Measurements from ENCODE around the gene CACNA1A.
A peak's percentile ranks its signal among the peaks of the same experiment; 100 is the strongest.
"Not testable (repeated sequence)": the region's sequence is repeated elsewhere in the genome, so short reads cannot be mapped to it uniquely, and the experiment has no call there.

The CACNA1A gene

DNA sequence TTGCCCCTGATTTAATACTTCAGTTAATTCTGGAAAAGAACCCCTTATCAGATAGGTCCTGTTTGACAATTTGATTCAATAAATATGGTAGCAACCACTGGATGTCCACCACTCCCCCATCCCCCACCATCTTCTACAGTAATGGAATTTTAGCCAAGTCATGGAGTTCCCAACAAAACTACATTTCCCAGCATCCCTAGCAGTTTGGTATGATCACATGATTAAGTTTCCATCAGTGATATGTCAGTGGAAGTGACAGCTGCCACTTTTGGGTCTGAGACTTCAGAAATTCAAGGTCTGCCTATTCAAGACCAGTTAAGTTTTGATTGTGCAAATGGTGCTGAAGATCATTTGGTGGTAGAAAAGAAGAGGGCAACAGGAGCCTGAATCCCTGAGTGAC is 85.5 kb downstream of the CACNA1A start:
- DNase-seq = peak; percentile 28

DNA sequence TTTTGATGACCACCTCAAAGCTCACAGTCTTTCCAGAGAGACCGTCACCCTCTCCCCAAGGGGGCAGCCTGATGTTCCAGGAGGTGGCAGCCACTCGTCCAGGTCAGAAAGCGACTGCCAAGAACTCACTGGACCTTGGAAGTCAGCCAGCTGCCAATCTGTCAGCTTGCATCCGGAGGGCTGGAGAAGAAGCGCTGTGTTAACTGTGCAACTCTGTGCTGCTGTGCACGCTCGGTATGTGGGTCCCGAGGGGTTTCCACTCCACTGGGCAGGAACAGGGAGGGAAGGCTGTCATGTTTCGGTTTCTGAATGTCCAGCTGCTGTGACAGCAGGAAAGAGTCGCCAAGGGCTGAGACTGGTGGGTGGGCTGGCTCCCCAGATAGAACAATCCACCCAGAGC is 89.2 kb downstream of the CACNA1A start:
- peak; percentile 72 for DNase-seq

DNA sequence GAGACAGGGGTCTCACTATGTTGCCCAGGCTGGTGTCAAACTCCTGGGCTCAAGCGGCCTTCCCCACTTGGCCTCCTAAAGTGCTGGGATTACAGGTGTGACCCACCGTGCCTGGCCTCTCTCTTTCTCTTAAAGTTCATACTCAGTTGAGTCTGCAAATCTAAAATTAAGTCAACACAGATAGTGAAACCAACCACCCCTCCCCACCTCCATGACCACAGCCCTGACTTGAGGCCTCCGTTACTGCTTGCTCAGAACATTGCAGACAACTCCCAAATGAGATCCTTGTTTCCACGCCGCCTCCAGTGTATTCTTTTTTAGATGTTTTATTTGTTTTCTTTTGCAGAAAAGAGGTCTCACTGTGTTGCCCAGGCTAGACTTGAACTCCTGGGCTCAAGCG is 94.4 kb downstream of the CACNA1A start:
- DNase-seq = no peak

DNA sequence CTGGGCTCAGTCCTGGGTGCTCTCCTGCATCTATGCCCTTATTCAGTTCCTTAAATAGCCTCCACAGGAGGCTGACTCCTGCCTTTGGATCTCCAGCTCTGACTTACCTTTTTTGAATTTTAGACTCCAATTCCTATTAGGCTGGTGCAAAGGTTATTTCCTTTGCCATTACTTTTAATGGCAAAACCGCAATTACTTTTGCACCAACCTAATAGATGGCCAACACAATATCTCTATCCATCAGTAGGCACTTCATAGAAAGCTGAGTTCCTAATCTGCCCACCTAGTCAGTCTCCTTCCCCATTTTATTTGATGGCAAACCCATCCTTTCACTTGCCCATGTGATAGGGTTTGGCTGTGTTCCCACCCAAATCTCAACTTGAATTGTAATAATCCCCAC is 95.3 kb downstream of the CACNA1A start:
- DNase-seq = no peak

DNA sequence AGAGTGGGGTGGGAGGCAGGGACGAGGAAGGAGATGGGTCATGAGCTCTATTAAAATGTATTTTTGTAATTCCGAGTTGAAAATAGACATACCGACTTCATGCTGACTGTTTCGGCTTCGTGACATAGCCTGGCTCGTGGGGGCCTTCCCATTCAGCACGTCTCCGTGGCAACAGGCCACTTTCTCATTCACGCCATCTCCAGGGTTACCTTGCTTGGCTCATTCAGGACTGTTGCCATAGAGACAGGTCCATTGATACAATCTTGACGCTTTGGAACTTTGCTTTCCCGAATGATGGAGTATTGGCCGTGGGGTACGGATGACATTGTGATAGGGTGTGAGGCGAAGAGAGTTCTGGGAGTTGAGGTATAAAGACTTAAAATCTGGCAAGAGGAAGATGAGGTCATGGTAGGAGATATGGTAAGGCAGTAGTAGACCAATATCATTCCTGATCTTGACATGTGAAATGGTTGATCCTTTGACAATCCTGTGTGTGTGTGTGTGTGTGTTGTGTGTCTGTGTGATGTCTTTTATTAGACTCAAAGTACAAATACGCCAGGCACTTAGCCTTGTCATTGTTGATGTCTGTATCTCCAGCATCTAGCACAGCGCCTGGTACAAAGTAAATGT is 97.3 kb downstream of the CACNA1A start:
- DNase-seq = no peak

DNA sequence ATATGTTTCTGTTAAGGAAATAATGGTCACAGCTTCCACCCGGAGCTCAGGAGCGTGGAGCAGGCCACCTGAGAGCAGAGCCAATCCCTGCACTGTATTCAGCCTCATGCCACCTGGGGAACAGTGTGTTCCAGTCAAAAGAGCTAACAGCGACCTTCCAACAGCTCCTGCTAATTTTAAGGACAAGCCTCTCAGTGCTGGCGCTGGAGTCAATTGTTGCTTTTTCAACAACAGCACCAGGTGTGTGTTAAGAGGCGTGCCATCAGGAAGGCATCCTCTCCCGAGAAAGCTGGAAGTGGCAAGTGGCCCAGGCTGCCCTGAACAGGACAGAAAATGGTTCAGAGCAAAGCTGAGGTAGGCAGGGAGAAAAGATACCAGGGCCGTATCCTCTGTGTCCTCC is 102.0 kb downstream of the CACNA1A start:
- DNase-seq = peak; percentile 43

DNA sequence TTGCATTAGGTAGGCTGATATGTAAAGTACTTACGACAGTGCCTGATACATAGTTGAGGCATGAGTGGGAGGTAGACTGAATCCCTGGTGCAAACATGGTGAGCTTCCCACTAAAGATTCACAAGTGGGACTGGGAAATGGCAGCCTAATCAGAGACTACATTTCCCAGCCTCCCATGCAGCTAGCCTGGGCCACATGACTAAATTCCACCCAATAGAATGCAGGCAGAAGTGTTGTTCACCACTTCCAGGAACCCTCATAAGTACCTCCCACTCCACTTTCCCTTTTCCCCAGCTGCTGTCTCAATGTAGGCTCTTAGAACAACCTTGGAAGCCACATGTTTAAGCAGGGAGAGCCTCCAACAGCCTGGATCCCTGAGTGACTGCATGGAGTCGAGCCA is 104.9 kb downstream of the CACNA1A start:
- peak; percentile 57 for DNase-seq

DNA sequence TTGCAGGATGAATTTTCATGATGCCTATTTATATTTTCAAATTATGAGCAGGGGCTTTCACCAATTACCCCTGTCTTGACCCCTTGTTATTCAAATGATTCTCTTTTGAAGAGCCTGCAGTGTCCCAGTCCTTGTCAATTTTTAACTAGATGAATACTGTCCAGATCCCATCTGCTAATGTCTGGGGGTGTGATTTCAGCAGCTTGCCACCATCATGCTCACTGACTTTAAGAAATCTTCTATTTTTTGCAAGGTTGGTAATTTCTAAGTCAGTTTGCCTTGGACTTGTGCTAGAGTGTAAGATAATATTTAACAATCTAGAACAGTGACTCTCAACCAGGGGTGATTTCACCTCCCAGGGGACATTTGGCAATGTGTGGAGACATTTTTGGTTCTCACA is 106.0 kb downstream of the CACNA1A start:
- DNase-seq = no peak

DNA sequence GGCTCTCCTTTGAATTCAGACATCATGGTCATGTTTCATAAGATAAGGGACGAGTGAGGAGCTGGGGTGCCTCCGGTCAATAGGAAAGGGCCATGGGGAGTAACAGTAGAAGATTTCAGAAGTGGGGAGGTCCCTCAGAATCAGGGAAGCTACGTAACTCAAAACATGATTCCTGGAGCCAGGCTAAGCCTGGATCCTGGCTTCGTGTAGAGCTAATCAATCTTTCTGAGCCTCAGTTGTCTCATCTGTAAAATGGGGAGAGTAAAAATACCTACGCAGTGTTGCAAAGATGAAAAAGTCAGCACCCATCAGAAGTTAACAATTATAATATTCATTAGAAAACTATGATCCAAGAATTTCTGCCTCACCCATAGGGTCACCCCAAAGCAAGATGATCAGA is 106.5 kb downstream of the CACNA1A start:
- DNase-seq = no peak

DNA sequence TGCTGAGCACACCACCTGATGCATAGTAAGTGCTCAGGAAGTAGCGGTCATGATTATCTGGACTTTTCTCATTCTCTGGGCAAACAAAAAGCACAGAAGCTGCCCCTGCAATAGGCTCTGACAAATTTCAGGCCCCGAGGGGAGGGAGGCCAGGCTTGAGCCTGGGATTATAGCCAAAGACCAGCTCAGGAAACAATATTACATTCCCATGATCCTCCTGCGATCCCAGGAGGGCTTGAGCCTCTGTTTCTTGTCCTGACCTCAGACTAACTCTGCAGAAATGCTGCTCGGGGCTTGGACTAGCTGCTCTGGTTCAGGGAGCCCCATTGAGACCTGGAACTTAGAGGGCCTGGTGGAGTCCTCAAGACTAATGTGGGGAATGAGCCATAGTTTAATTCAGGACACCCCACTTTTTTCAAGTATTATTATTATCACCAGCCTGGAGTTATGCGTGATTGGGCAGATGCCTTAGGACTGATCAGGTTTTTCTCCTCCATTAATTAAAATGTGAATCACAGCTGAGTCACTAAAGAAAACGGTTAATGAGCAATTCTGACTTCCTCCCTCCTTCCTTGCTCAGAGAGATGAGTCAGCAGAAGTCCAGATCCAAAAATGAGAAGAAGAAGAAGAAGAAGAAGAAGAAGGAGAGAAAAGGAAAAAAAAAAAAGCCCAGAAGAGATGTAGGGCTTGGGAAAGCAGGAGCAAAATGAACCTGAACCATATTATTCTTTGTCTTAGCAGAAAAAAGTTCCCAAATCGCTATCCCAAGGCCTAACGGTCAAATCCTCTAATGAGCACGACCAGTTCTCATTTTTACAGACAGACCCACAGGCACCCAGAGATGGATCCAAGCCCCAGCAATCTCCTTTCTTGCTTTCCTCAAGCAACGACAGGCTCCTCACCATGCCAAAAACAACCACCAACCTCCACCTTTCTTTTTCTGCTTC is 107.2 kb downstream of the CACNA1A start:
- DNase-seq = no peak

DNA sequence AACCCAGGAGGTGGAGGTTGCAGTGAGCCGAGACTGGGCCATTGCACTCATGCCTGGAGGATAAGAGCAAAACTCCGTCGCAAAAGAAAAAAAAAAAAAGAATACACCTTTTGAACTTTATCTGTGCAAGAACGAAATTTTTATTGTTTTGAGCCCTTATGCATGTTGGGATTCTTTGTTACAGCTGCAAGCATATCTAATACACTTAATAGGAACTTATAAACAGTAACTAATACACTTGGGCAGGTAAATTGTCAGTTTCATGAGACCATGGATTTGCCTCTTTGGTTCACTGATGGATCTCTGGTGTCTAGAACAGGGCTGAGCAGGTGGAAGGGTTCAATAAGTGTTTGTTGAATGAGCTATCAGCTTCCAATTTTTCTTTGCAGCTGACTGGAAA is 108.1 kb downstream of the CACNA1A start:
- DNase-seq = no peak

DNA sequence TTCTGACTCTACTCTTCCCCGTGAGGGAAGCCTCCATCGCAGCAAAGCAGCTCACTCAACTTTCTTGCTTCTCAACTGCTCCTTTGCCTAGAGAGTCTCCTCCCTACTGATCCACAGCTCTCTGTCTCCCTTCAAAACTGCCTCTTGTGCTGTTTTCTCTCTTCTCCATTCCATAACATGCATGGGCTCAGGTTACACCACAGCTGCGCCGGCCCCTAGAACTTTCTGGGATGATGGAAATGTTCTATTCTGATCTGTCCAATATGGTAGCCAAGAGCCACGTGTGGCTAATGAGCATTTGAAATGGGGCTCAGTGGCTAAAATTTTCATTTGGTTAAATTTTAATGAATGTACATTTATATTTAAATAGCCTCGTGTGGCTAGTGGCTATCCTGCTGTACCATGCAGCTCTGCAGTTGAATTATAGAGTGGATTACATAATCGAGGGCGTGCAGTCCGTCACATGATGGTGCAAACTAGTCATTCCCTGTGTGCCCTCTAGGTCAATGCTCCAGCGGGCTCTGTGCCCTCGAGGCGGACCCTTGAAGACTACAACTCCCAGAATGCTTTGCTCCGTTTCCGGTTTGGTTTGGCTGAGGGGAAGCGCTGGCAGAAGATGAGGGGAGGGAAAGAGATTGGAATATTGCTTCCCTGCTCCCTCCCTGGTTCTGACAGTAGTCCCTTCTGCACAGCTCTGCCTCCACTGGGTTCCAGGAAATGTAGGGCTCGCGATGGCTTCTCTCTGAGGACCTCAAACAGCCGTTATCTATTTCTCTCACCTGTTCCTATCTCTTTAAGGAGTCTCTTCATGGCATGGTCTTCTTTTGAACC is 109.8 kb downstream of the CACNA1A start:
- DNase-seq = no peak

DNA sequence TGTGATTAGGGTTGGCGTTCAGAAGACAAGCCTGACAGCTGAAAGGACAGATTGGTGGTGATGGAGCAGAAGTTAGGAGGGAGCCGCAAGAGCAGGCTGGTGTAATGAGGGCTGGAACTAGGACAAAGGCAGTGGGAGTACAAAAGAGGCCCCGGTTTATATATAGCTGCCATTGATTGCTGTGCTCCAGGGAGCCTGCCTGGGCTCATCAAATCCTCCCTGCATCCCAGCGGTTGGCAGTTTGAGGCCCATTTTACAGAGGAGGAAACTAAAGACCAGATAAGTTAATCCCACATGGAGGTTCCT is 123.7 kb downstream of the CACNA1A start:
- DNase-seq = no peak

DNA sequence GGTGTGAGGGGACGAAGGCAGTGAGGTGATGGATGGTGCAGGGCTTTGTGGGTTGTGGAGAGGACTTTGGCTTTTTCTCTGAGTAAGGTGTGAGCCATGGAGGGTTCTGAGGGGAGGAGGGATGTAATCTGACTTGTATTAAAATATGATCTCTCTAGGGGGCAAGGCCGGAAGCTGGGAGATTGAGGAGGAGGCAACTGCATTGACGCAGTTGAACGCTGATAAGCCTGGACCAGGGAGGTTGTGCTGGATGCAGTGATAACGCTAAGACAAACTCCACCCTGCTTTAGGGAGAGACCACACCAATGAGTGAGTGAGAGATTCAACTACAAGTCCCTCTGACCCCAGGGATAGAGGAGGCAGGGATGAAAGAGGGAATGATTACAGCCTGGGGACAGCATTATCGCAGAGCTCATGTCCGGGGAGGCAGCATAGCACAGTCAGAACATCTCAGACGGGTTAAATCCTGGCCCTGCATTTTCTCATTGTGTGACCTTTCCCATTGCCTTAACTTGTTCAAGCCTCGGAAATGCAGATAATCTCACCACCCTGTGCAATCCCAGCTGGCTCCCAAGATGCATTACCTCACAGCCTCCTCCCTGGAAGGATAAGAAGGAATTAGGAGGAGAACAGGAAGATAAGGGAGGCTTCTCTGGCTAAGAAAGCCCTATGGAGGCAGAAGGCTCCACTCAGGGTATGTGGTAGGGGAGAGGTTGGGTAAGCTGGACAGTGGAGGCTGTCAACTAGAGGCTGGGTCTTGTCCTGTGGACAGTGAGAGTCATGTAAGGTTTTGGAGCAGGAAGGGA is 124.2 kb downstream of the CACNA1A start:
- no peak for DNase-seq

DNA sequence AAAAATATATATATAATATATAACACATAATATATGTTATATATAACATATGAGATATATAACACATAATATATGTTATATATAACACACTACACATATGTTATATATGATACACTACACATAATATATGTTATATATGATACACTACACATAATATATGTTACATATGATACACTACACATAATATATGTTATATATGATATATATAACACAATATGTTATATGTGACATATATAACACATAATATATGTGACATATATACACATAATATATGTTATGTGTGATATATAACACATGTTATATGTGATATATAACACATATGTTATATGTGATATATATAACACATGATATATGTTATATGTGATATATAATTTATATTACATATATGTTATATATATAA is 129.7 kb downstream of the CACNA1A start:
- no peak for DNase-seq

DNA sequence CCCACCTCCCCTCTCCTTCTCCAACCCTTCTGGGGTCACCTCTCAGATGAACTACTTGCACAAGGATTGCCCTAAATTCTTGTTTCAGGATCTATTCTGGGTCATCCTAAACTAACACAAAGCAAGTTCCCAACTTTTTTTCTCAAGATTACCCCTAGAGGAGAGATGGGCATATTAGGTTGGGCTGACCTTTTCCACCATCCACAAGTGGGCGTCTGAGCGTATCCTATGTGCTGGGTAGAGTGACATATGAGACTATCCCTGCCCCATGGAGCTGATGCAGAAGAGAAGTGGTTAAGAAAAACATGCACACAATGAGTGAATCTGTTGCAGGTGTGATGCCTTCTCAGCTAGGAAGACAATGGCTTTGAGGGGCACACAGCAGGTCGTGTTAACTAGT is 132.7 kb downstream of the CACNA1A start:
- no peak for DNase-seq

DNA sequence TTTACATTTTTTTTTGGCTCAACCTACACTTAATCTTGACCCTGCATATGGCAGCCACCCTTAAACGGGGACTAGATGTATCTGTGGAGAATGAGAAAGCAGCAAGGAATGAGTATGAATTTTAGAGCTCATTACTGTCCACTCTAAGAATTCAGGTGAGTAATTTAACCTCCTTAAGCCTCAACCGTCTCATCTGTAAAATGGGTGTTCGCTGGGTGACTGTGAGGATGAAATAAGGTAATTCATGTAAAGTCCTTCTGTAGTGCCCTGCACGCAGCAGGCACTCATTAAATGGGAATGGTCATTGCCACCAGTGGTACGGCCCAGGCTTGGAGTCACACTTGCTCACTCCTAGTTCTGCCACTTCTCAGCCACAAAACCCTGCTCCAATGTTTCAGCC is 135.3 kb downstream of the CACNA1A start:
- DNase-seq = no peak

DNA sequence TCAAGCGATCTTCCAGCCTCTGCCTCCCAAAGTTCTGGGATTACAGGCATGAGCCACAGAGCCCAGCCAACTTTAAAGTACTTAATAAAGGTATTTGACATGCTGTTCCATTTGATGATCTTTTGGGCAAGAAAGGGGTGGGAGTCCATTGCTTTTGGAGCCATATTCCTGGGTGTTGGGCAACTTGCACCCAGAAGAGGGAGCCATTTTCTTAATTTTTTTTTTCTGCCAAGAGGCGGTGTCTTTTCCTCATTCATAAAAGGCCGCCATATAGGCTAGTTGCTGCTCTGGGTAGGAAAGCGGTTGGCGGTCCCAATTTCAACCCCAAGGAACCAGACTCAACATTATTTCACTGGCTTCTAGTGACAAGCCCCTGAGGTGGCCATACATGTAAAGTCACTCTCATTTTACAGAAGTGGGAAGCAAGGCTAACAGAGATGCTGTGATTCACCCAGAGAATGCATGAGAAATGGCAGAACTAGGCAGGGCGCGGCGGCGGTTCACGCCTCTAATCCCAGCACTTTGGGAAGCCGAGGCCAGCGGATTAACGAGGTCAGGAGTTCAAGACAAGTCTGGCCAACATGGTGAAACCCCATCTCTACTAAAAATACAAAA is 139.6 kb downstream of the CACNA1A start:
- DNase-seq = peak; percentile 10

DNA sequence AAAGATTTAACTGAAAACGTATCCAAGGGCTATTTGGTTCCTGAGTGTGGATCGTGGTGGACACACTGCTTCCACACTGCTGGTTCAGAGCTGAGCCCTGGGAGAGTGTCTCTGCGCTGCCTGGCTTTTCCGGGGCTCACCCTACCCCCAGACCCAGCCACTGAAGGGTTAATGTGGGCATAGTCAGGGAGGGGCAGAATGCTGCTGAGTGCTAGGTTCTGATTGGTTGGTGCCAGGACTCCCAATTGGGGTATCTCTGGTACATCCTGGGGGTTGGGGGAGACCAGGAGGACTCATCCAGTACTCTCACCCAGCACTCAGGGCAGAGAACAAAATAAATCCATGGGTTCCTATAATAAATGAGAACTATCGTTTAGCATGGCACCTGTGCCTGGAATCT is 142.3 kb downstream of the CACNA1A start:
- no peak for DNase-seq

DNA sequence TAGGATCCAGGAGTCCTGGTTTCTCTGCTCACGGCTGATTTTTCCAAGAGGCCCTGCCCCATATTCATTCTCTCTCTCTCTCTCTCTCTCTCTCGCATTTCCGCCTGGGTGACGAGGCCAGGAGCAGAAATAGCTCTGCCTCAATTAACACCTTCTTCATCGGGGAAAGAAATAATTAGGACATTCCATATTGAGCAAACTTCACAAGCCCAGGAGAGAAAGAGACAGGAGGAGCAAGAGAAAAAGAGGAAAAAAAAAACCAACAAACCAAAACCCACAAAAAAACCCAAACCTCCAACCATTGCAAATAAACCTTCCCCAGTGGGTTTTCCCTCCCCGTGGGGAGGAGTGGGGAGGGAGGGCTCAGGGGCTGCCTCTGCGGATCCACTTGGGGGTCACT is 143.0 kb downstream of the CACNA1A start:
- DNase-seq = no peak

DNA sequence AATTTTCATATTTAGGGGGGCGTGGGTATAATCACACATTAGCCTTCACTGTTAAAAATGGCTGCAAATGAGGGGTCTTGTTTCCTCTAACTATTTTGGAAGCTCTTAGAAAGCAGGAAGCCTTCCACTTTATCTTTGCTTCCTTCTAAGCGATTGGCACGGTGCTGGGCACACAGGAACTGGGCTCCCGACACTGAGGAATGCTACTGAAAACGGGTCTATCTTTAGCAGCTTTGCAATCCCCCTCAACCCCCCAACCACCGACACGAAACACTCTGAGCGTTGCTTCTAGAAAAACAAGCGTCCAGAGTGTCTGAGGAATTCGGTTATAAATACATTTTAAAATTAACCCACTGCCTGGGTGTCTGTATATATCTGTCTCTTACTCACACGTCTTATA is 143.6 kb downstream of the CACNA1A start:
- DNase-seq = no peak

DNA sequence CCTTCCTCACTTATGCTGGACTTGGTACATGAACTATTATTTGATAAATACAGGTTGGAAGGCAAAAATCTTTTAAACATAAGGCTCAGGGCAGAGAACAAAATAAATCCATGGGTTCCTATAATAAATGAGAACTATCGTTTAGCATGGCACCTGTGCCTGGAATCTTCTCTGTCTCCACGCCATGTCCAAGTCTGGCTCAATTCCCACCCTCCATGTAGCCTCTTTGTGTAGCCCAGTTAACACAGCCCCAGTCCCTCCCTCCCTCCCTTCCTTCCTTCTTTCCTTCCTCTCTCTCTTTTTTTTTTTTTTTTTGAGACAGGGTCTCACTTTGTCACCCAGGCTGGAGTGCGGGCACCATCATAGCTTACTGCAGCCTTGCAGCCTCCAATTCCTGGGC is 144.6 kb downstream of the CACNA1A start:
- DNase-seq = not testable (repeated sequence)

Data from NCI-H2171 treated with DMSO at 0.1 percent for 48 hours (cell line).